NB4 (cell line): ENCODE data around the gene UXS1.

Experiments
- DNase-seq: peaks from one replicate; pipeline ENCODE4 v3.0.0; 2010; ENCODE audit warnings: low read depth
- H3K4me3 ChIP-seq: one replicate; pipeline ENCODE4 v1.5.1; 2011; ENCODE audit warnings: mild to moderate bottlenecking, low read depth, low read length, moderate library complexity
- CTCF ChIP-seq: IDR thresholded peaks from one replicate; pipeline ENCODE4 v1.5.1; 2012; ENCODE audit warnings: low read depth, low read length
- MAX ChIP-seq: IDR thresholded peaks from 2 replicates; pipeline ENCODE4 v1.6.1; 2011; ENCODE audit warnings: low read depth, low read length
- MYC ChIP-seq: IDR thresholded peaks from 2 replicates; pipeline ENCODE4 v1.6.1; 2011; ENCODE audit warnings: low read depth, low read length
- POLR2A ChIP-seq: IDR thresholded peaks from 2 replicates; pipeline ENCODE4 v1.6.1; 2011; ENCODE audit warnings: mild to moderate bottlenecking; ENCODE audit not compliant: insufficient read length; ENCODE audit errors: extremely low read depth

The UXS1 gene

GRCh38 chr2:106058469-106059137 lies 135.5 kb downstream of the UXS1 start:
- H3K4me3 ChIP-seq = no peak overlapping the region
- DNase-seq = no peak
- TF ChIP-seq POLR2A = no peak

GRCh38 chr2:106057206-106057605 lies 136.9 kb downstream of the UXS1 start:
- no peak for TF ChIP-seq MAX
- TF ChIP-seq POLR2A = no peak
- TF ChIP-seq CTCF = no peak
- no peak for TF ChIP-seq MYC
- H3K4me3 ChIP-seq = no peak overlapping the region
- DNase-seq = no peak

GRCh38 chr2:106054880-106055655 lies 139.0 kb downstream of the UXS1 start:
- DNase-seq = no peak
- no peak for TF ChIP-seq CTCF
- TF ChIP-seq MAX = no peak
- TF ChIP-seq MYC = no peak
- no peak for TF ChIP-seq POLR2A
- no peak overlapping the region for H3K4me3 ChIP-seq

GRCh38 chr2:106054321-106054720 lies 139.8 kb downstream of the UXS1 start:
- TF ChIP-seq MAX (no peak), CTCF (no peak)
- no peak for DNase-seq
- H3K4me3 ChIP-seq = no peak overlapping the region

- no peak for DNase-seq
- H3K4me3 ChIP-seq = no peak overlapping the region
- TF ChIP-seq CTCF (no peak), MYC (no peak)
These were observed 140.5 kb downstream of the UXS1 start for GRCh38 chr2:106053581-106053980.

- TF ChIP-seq MAX (no peak), CTCF (no peak), POLR2A (no peak), MYC (no peak)
- DNase-seq = no peak
- no peak overlapping the region for H3K4me3 ChIP-seq
These were observed 141.0 kb downstream of the UXS1 start for GRCh38 chr2:106053116-106053515.
